GM10266 (cell line): ENCODE measurements around the gene PRDM4.

Experiments used
- DNase-seq: peaks from one replicate; pipeline ENCODE4 v3.0.0; 2012; ENCODE audit errors: extremely low spot score
- TF ChIP-seq, protein P1 (sequence below): IDR thresholded peaks from 2 replicates; pipeline ENCODE4 v1.5.1; 2012; ENCODE audit warnings: mild to moderate bottlenecking, low read depth; ENCODE audit not compliant: control insufficient read depth, insufficient read depth; ENCODE audit errors: missing control alignments

The PRDM4 gene

GRCh38 chr12:107779077-107779831 lies 18.3 kb upstream of the PRDM4 start:
- DNase-seq: peak; percentile 61
- TF ChIP-seq, protein P1, sequence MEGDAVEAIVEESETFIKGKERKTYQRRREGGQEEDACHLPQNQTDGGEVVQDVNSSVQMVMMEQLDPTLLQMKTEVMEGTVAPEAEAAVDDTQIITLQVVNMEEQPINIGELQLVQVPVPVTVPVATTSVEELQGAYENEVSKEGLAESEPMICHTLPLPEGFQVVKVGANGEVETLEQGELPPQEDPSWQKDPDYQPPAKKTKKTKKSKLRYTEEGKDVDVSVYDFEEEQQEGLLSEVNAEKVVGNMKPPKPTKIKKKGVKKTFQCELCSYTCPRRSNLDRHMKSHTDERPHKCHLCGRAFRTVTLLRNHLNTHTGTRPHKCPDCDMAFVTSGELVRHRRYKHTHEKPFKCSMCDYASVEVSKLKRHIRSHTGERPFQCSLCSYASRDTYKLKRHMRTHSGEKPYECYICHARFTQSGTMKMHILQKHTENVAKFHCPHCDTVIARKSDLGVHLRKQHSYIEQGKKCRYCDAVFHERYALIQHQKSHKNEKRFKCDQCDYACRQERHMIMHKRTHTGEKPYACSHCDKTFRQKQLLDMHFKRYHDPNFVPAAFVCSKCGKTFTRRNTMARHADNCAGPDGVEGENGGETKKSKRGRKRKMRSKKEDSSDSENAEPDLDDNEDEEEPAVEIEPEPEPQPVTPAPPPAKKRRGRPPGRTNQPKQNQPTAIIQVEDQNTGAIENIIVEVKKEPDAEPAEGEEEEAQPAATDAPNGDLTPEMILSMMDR: no peak

DNA sequence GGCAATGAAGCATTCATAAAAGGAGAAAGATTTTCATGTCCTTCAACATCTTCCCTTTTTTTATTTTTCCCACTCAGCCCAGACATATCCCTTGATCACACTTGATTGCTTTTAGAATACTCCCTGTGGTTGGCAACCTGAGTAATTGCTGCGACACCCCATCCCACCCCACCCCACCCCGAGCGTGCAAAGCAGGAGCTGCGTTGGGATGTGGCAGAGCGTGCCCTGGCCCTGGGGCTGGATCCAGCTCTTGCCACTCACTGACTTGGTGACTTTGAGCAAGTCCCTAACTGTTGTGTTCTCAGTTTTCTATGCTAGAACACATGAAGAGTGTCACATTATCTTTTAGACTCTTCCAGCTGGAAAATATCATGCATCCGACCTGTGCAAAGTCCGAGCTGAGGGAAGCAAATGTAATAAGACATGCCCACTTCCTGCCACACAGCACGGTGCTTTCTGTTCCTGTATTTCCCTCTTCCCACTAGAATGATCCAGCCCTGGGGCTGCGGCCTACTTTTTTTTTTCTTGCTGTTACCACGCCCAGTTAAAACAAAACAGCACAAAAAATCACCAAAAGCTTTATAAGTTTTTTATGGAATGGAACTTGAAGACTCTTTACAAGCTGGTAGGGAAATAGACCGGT lies 17.6 kb upstream of the PRDM4 start:
- DNase-seq: no peak
- TF ChIP-seq, protein P1: no peak

- DNase-seq: no peak
Measured at GRCh38 chr12:107776171-107776570, 15.2 kb upstream of the PRDM4 start.

GRCh38 chr12:107775093-107775721 lies 14.3 kb upstream of the PRDM4 start:
- no peak for DNase-seq
- TF ChIP-seq, protein P1: no peak

More at GRCh38 chr12:107776171-107776570, 15.2 kb upstream of the PRDM4 start:
- TF ChIP-seq, protein P1: no peak

- TF ChIP-seq, protein P1: no peak
- no peak for DNase-seq
Measured at GRCh38 chr12:107774349-107775029, 13.6 kb upstream of the PRDM4 start, which contains the start of gene ASCL4. TSS of gene ASCL4 (plus strand) at chr12:107774704. CDS start at chr12:107775219, 515 bp downstream.

DNA sequence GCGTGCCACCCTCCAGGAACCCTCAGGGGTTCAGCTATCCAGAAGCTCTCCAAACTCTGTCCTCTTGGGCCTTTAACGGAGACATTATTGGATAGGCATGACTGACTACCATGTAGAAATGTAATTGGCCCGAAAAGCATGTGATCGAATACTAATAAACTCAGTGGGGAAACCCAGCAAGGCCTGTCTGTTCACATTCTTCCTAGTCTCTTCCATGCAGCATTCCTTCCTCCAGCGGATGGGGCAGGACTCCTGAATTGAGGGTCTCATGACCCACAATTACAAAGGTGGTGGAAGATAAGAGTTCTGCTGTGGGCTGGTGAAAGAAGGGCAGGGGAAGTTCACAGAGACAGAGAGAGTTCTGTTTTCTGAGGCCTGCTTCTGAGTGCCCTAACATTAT lies 6.5 kb upstream of the PRDM4 start:
- no peak for DNase-seq
- TF ChIP-seq, protein P1: no peak
